Ovary (tissue), 9 donors: ENCODE measurements around the gene TPM4. TPM values are rescaled to one million over a fixed set of nuclear protein-coding genes. Genes with fewer than 3 reads are reported as not detected.

Experiments
- DNase-seq, 5 donors: peaks; one replicate each; pipeline ENCODE4 v3.0.0-alpha.2; 2019 to 2020
- H3K27ac ChIP-seq, 2 donors: fragments of 200-600 bp; one replicate each; pipeline versions ENCODE4 v1.5.1 to v1.8.0; 2019 to 2022
- H3K27me3 ChIP-seq: fragments of 200-600 bp; one replicate; pipeline ENCODE4 v1.8.0; 2022
- H3K36me3 ChIP-seq: fragments of 200-600 bp; sonication (generic); one replicate; pipeline ENCODE4 v1.5.1; 2019
- H3K4me1 ChIP-seq: one replicate; pipeline ENCODE4 v1.8.1; 2013; ENCODE audit warnings: mild to moderate bottlenecking, moderate library complexity; ENCODE audit not compliant: insufficient read depth
- H3K4me3 ChIP-seq: fragments of 200-600 bp; sonication (generic); one replicate; pipeline ENCODE4 v1.5.1; 2017
- H3K9me3 ChIP-seq, 2 donors: fragments of 200-600 bp in 1 of 2; sonication (generic) in 1 of 2; one replicate each; pipeline versions ENCODE4 v1.5.1 to v1.8.1; 2013 to 2019; ENCODE audit warnings: mild to moderate bottlenecking in 1 of 2, moderate library complexity in 1 of 2
- EP300 ChIP-seq: sonication (generic); formaldehyde crosslinking; IDR thresholded peaks from one replicate; pipeline ENCODE4 v1.6.1; 2017; ENCODE audit warnings: antibody characterized with exemption
- POLR2A ChIP-seq: fragments of 450-650 bp; IDR thresholded peaks from one replicate; pipeline ENCODE4 v1.6.1; 2017; ENCODE audit warnings: antibody characterized with exemption, mild to moderate bottlenecking, moderate library complexity
- WGBS, 3 donors: extraction: QIAGEN DNeasy Blood & Tissue Kit in 1 of 3; methylation state at CpG; one replicate each; pipeline versions ENCODE4 v1.1.5 to v1.1.7; 2013 to 2017; 5-methylcytosine and 5-hydroxymethylcytosine counted together
- intact Hi-C, 4 donors: fragments of 100-400 bp; cut with DNase I; formaldehyde crosslinking; loops; one replicate each; pipeline versions ENCODE4 v1.11.0 to v1.15.1; 2022 to 2023
- polyA plus RNA-seq, 2 donors: library from polyadenylated mRNA; stranded (reverse); fragments of 200-250 nt in 1 of 2; fragments of 350-450 nt in 1 of 2; fragmentation: Illumina TruSeq in 1 of 2; extraction: RNeasy Lipid Tissue Mini Kit (QIAGEN cat#74804) in 1 of 2; gene quantifications; one replicate each; pipeline ENCODE4 v1.2.3, GENCODE V29; 2013 to 2014
- total RNA-seq, 7 donors: library from RNA; depleted of rRNA in 2 of 7; stranded (reverse); fragments of >200 nt in 2 of 7; fragmentation: NEBNext Ultra II Directional in 3 of 7; extraction: Animal tissue kit (Norgen Biotek cat#: 25700) in 3 of 7; gene quantifications; one replicate each; pipeline versions ENCODE4 v1.1.0 to v1.2.4, GENCODE V29; 2016 to 2023
- TF ChIP-seq, protein P1 (sequence below), 3 donors: fragments of 450-650 bp in 2 of 3; fragments of 200-600 bp in 1 of 3; IDR thresholded peaks; one replicate each; pipeline versions ENCODE4 v1.5.1 to v1.8.0; 2016 to 2022; ENCODE audit warnings: antibody characterized with exemption in 3 of 3, mild to moderate bottlenecking in 1 of 3
- donor health status: DM: no; HTN: no; CAD: no; lungs with moderate emphysema.
- donor health status: DM: no; HTN: no; CAD: no.
- donor health status: Bipolar disorder and iron deficiency.
- donor health status: DM: yes; HTN: yes; CAD: no.
- donor health status: DM: no; HTN: no; CAD: no.
- donor health status: DM: yes; HTN: yes; CAD: no.

TPM4 gene
- total and polyA plus RNA-seq, 9 donors = 286 to 664 (median 554) TPM

DNA sequence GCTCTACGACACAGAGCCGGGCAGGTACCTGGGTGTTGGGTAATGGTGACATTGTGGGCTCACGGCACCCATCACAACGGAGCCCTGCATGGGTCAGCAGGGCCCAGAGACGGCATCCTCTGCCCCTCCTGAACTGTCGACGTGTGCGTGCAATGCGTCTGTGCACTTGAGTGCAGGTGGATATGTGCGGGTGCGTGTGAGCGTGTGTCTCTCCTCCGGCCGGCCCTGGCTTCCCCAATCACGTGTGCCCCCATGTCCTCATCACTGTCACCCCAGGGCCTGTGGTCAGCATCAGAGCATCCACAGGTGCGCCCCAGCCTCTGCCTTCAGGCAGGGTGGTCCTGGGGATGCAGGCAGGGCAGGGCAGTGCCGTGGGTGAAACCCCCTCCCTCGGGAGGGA, 37.2 kb upstream of the TPM4 start:
- TF ChIP-seq EP300 (no peak), POLR2A (no peak)
- TF ChIP-seq, protein P1, sequence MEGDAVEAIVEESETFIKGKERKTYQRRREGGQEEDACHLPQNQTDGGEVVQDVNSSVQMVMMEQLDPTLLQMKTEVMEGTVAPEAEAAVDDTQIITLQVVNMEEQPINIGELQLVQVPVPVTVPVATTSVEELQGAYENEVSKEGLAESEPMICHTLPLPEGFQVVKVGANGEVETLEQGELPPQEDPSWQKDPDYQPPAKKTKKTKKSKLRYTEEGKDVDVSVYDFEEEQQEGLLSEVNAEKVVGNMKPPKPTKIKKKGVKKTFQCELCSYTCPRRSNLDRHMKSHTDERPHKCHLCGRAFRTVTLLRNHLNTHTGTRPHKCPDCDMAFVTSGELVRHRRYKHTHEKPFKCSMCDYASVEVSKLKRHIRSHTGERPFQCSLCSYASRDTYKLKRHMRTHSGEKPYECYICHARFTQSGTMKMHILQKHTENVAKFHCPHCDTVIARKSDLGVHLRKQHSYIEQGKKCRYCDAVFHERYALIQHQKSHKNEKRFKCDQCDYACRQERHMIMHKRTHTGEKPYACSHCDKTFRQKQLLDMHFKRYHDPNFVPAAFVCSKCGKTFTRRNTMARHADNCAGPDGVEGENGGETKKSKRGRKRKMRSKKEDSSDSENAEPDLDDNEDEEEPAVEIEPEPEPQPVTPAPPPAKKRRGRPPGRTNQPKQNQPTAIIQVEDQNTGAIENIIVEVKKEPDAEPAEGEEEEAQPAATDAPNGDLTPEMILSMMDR (IDR thresholded peaks at IDR 0.05) = no peak
- H3K4me1 ChIP-seq = no peaks in the 10 kb centered on the region
- WGBS, 3 donors = 86 to 90% (median 87%) methylated on average over 17 to 18 of the region's 18 CpGs
- no peak overlapping the region for H3K4me3 ChIP-seq
- intact Hi-C loops = loop anchor here in 2 of 4 donors (5.0 to 10.0 kb wide), 2 partner anchors 73 to 414 kb away; partner anchors contain the start of gene RAB8A (in 1 of the 2)
- no peaks in the 10 kb centered on the region for H3K27me3 ChIP-seq
- H3K27ac ChIP-seq = no peak overlapping the region
- no peak for DNase-seq
- no peaks in the 10 kb centered on the region for H3K36me3 ChIP-seq
- no peaks in the 10 kb centered on the region for H3K9me3 ChIP-seq

DNA sequence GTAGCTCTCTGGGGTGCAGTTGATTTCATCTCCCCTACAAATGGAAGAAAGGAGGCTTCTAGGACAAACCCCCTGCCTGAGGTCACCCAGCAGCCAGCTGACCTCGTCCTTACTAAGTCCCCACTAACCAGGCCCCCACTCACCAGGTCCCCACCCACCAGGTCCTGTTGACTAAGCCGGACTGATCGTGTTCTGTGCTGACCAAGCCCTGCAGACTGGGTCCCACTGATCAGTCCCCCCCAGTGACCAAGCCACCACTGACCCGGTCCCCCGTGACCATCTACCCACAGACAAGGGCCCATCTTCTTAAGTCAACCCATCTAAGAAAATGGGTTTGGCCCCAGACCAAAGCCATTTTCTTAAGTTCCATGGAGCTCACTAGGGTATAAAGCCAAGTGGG, 36.8 kb upstream of the TPM4 start:
- H3K27me3 ChIP-seq = no peaks in the 10 kb centered on the region
- no peaks in the 10 kb centered on the region for H3K9me3 ChIP-seq
- H3K4me3 ChIP-seq = no peak overlapping the region
- 91 to 94% (median 93%) methylated on average over 5 of the region's 5 CpGs for WGBS, 3 donors
- TF ChIP-seq POLR2A (no peak), EP300 (no peak)
- TF ChIP-seq, protein P1 (IDR thresholded peaks at IDR 0.05) = no peak
- intact Hi-C loops = loop anchor here in 2 of 4 donors (5.0 to 10.0 kb wide), 2 partner anchors 73 to 415 kb away; partner anchors contain the start of gene RAB8A (in 1 of the 2)
- no peaks in the 10 kb centered on the region for H3K36me3 ChIP-seq
- no peaks in the 10 kb centered on the region for H3K4me1 ChIP-seq
- DNase-seq = no peak
- H3K27ac ChIP-seq = no peak overlapping the region

- no peak for DNase-seq
- 28 to 45% (median 34%) methylated on average over 6 of the region's 6 CpGs for WGBS, 3 donors
- H3K27ac ChIP-seq = no peak overlapping the region
These were observed 35.7 kb upstream of the TPM4 start for GRCh38 chr19:16040642-16041041.

DNA sequence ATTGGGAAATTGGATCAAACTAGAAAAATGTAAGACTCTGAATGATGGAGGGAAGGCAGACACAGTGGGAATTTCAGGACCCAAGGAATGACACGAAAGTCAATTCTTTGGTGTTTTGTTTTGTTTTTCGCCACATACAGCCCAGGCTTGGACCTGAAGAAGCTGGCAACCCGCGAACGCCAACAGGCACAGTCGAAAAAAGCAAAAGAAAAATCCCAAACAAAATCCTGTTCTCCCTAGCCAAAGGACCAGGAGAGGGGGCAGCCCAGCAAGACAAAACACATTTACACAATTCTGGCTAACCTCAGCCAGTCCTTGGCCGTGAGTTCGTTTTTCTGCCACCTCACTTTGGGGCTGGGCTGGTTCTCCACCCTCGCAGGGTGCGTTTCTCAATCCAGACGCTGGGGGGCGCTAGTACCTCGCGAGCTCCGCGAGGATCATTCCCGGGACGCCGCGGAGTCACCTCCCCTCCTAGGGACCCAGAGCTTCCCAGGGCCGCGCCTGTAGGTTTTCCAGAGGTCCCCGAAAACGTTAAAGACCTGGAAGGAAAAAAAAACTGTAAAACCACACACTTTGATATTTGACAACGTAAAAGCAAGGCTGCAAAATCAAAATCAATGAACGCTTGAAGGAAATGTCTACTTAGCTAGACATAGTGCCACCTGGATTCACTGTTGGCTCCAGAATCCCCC, 34.9 kb upstream of the TPM4 start:
- no peak for TF ChIP-seq EP300
- TF ChIP-seq, protein P1 (IDR thresholded peaks at IDR 0.05) = peak; percentile 90 to 92 (median 90)
- Histone ChIP-seq H3K4me1 (no peaks in the 10 kb centered on the region), H3K4me3 (no peak overlapping the region), H3K27me3 (no peaks in the 10 kb centered on the region), H3K36me3 (no peaks in the 10 kb centered on the region), H3K27ac (no peak overlapping the region), H3K9me3 (no peaks in the 10 kb centered on the region)
- peak; percentile 80 to 91 (median 88) for DNase-seq
- WGBS, 3 donors = 2 to 5% (median 2%) methylated on average over 26 of the region's 26 CpGs
- intact Hi-C loops = loop anchor here (2.0 to 5.0 kb wide), 3 partner anchors 139 to 143 kb away; partner anchors contain the start of gene FAM32A (in 1 of the 4)

More at GRCh38 chr19:16040642-16041041, 35.7 kb upstream of the TPM4 start:
- Histone ChIP-seq H3K4me1 (no peaks in the 10 kb centered on the region), H3K27me3 (no peaks in the 10 kb centered on the region), H3K4me3 (no peak overlapping the region), H3K9me3 (no peaks in the 10 kb centered on the region), H3K36me3 (no peaks in the 10 kb centered on the region)
- no peak for TF ChIP-seq EP300
- TF ChIP-seq POLR2A = no peak
- TF ChIP-seq, protein P1 (IDR thresholded peaks at IDR 0.05) = no peak
- intact Hi-C loops = loop anchor here (2.0 to 5.0 kb wide), 3 partner anchors 140 to 144 kb away; partner anchors contain the start of gene FAM32A (in 1 of the 4)
